HepG2 (cell line): ENCODE results near the gene UCK2. TPM values are rescaled to one million over a fixed set of nuclear protein-coding genes. Genes with fewer than 3 reads are reported as not detected.
A peak's percentile ranks its signal among the peaks of the same experiment; 100 is the strongest.

Experiments used
- CREM ChIP-seq, 2 experiments: sonication (generic) in 1 of 2; formaldehyde crosslinking in 1 of 2; IDR thresholded peaks; 2 replicates each; pipeline versions ENCODE4 v1.4.0 to v1.6.1; 2016 to 2020; ENCODE audit warnings: antibody characterized with exemption in 1 of 2, mild to moderate bottlenecking in 1 of 2, missing genetic modification reagents in 1 of 2
- JUN ChIP-seq: sonication (generic); formaldehyde crosslinking; IDR thresholded peaks from 2 replicates; pipeline ENCODE4 v1.4.0; 2020; ENCODE audit warnings: mild to moderate bottlenecking, missing genetic modification reagents
- KDM5B ChIP-seq: sonication (generic); formaldehyde crosslinking; IDR thresholded peaks from 2 replicates; pipeline ENCODE4 v1.4.0; 2020; ENCODE audit warnings: missing genetic modification reagents, mild to moderate bottlenecking, borderline replicate concordance
- KMT2B ChIP-seq: IDR thresholded peaks from 2 replicates; pipeline ENCODE4 v1.6.1; 2016; ENCODE audit warnings: missing genetic modification reagents, missing compliant biosample characterization
- MYNN ChIP-seq: sonication (generic); formaldehyde crosslinking; IDR thresholded peaks from 2 replicates; pipeline ENCODE4 v1.4.0; 2020; ENCODE audit warnings: mild to moderate bottlenecking, low read depth, missing genetic modification reagents
- NONO ChIP-seq, 2 experiments: fragments of 450-650 bp in 1 of 2; sonication (generic) in 1 of 2; formaldehyde crosslinking in 1 of 2; IDR thresholded peaks in 1 of 2; conservative IDR thresholded peaks in 1 of 2; 2 replicates each; pipeline versions ENCODE4 v1.6.1 to v1.8.0; 2017 to 2022; ENCODE audit warnings: mild to moderate bottlenecking in 1 of 2, missing genetic modification reagents in 1 of 2, moderate library complexity in 1 of 2
- NR1H2 ChIP-seq: sonication (generic); formaldehyde crosslinking; IDR thresholded peaks from 2 replicates; pipeline ENCODE4 v1.8.1; 2022; ENCODE audit warnings: low read depth, missing genetic modification reagents, borderline replicate concordance
- NR2F6 ChIP-seq, 2 experiments: IDR thresholded peaks; 2 replicates each; pipeline ENCODE4 v1.6.1; 2016; ENCODE audit warnings: antibody characterized with exemption in 1 of 2, mild to moderate bottlenecking in 1 of 2
- PHF20 ChIP-seq: sonication (generic); formaldehyde crosslinking; IDR thresholded peaks from 2 replicates; pipeline ENCODE4 v1.5.0; 2020; ENCODE audit warnings: mild to moderate bottlenecking, missing genetic modification reagents
- RARA ChIP-seq: IDR thresholded peaks from 2 replicates; pipeline ENCODE4 v1.6.1; 2016; ENCODE audit warnings: missing genetic modification reagents, missing compliant biosample characterization
- SALL1 ChIP-seq: sonication (generic); formaldehyde crosslinking; IDR thresholded peaks from 2 replicates; pipeline ENCODE4 v1.8.0; 2022; ENCODE audit warnings: mild to moderate bottlenecking, missing genetic modification reagents
- TP53 ChIP-seq: sonication (generic); formaldehyde crosslinking; conservative IDR thresholded peaks from 2 replicates; pipeline ENCODE4 v1.4.0; 2020; ENCODE audit warnings: missing genetic modification reagents
- YEATS4 ChIP-seq: sonication (generic); formaldehyde crosslinking; IDR thresholded peaks from 2 replicates; pipeline ENCODE4 v1.4.0; 2020; ENCODE audit warnings: missing genetic modification reagents, borderline replicate concordance
- ZNF12 ChIP-seq: sonication (generic); formaldehyde crosslinking; IDR thresholded peaks from 2 replicates; pipeline ENCODE4 v1.5.0; 2020; ENCODE audit warnings: missing genetic modification reagents
- ZNF350 ChIP-seq: sonication (generic); formaldehyde crosslinking; IDR thresholded peaks from 2 replicates; pipeline ENCODE4 v1.4.0; 2020; ENCODE audit warnings: mild to moderate bottlenecking, low read depth, missing genetic modification reagents, borderline replicate concordance
- ZNF354B ChIP-seq: sonication (generic); formaldehyde crosslinking; IDR thresholded peaks from 2 replicates; pipeline ENCODE4 v1.8.0; 2022; ENCODE audit warnings: mild to moderate bottlenecking, missing genetic modification reagents
- ZNF430 ChIP-seq: sonication (generic); formaldehyde crosslinking; IDR thresholded peaks from 2 replicates; pipeline ENCODE4 v1.9.0; 2021; ENCODE audit warnings: mild to moderate bottlenecking, missing genetic modification reagents
- polyA plus RNA-seq, 8 experiments: library from polyadenylated mRNA; depleted of rRNA in 3 of 8; stranded (reverse) in 7 of 8; unstranded in 1 of 8; fragments of >200 nt; fragmentation: Illumina TruSeq in 4 of 8; extraction: Trizol in 4 of 8; gene quantifications; 2 replicates each; pipeline versions ENCODE4 v1.2.1 to v1.2.3, GENCODE V29; 2011 to 2016; ENCODE audit warnings: low read depth in 4 of 8, missing spikeins in 1 of 8, mixed read lengths in 1 of 8; ENCODE audit not compliant: insufficient read depth in 1 of 8
- total RNA-seq, 5 experiments: library from RNA; depleted of rRNA; stranded (reverse); fragments of >200 nt; fragmentation: Illumina TruSeq; extraction: Trizol; gene quantifications; 2 replicates each; pipeline ENCODE4 v1.2.3, GENCODE V29; 2016; ENCODE audit warnings: low read depth in 1 of 5
- TF ChIP-seq, protein P1 (sequence below): sonication (generic); formaldehyde crosslinking; IDR thresholded peaks from 2 replicates; pipeline ENCODE4 v1.9.0; 2022; ENCODE audit warnings: missing genetic modification reagents, mild to moderate bottlenecking, borderline replicate concordance
- TF ChIP-seq, protein P2 (sequence below): IDR thresholded peaks from 2 replicates; pipeline ENCODE4 v1.6.1; 2016; ENCODE audit warnings: low read depth, borderline replicate concordance
- TF ChIP-seq, protein P3 (sequence below): sonication (generic); formaldehyde crosslinking; conservative IDR thresholded peaks from 2 replicates; pipeline ENCODE4 v1.4.0; 2020; ENCODE audit warnings: missing genetic modification reagents
- TF ChIP-seq, protein P4 (sequence below): sonication (generic); formaldehyde crosslinking; IDR thresholded peaks from 2 replicates; pipeline ENCODE4 v1.4.0; 2020; ENCODE audit warnings: mild to moderate bottlenecking, missing genetic modification reagents

UCK2 gene
- total and polyA plus RNA-seq, 2 of the 13 experiments (the other 11 are each of a cell fraction or from before 2014, with no cell fraction given): 64.3 to 78.0 TPM

DNA sequence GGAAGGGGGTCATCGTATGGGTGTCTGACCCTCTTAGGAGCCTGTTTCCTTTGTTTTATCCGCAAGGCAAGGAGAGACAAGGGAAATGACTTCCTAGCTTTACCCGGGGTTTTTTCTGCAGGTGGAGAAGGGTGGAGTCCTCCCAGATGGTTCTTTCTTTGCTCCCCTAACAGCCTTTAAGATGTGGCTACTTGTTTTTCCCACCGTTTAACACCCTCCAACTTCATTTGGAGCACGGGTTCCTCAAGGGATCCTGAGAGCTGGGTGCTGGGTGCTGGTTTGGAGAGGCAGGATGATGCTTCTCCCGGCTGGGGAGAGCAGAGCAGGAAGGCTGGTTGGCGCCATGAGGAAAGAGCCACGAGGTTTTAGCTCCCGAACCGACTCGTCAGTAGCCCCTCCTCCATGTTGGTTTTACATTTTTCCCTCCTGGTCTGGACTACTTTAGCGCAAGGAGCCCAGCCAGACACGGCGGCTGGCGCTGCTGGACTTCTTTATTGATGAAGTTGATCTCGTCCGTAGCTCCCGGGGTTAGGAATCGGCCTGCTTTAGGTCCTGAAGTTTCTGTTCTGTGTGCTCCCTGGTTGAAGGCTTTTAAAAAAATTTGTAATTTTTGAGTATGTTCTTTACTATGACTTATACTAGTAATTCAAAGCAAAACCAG is 1.4 kb downstream of the UCK2 start (continued):
- 0 out of 2 replicates have a peak, but pooled peaks have one; percentile 34 for TF ChIP-seq ZNF350
- TF ChIP-seq ZNF430 (CRISPR knock-in tag): peak; percentile 25; the same call in 1 of the 2 replicates
- no peak for TF ChIP-seq NONO (IDR thresholded peaks at IDR 0.05)
- 0 out of 2 replicates have a peak, but pooled peaks have one; percentile 10 for TF ChIP-seq NONO (CRISPR knock-in tag; conservative IDR thresholded peaks at IDR 0.05)
- peak; percentile 45; the same call in 1 of the 2 replicates for TF ChIP-seq ZNF12
- peak; percentile 49; the same call in 1 of the 2 replicates for TF ChIP-seq KDM5B
- TF ChIP-seq, protein P1, sequence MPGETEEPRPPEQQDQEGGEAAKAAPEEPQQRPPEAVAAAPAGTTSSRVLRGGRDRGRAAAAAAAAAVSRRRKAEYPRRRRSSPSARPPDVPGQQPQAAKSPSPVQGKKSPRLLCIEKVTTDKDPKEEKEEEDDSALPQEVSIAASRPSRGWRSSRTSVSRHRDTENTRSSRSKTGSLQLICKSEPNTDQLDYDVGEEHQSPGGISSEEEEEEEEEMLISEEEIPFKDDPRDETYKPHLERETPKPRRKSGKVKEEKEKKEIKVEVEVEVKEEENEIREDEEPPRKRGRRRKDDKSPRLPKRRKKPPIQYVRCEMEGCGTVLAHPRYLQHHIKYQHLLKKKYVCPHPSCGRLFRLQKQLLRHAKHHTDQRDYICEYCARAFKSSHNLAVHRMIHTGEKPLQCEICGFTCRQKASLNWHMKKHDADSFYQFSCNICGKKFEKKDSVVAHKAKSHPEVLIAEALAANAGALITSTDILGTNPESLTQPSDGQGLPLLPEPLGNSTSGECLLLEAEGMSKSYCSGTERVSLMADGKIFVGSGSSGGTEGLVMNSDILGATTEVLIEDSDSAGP (CRISPR knock-in tag): 0 out of 2 replicates have a peak, but pooled peaks have one; percentile 4
- TF ChIP-seq KMT2B (CRISPR knock-in tag): peak; percentile 23; the same call in 1 of the 2 replicates
- TF ChIP-seq RARA (CRISPR knock-in tag): 0 out of 2 replicates have a peak, but pooled peaks have one; percentile 13
- 0 out of 2 replicates have a peak, but pooled peaks have one; percentile 31 for TF ChIP-seq JUN (CRISPR knock-in tag)
- TF ChIP-seq ZNF354B: no peak
- no peak for TF ChIP-seq NR1H2
- TF ChIP-seq SALL1 (CRISPR knock-in tag): peak; percentile 49
- TF ChIP-seq NR2F6 (IDR thresholded peaks at IDR 0.05): peak; percentile 13; the same call in 1 of the 2 replicates
- TF ChIP-seq NR2F6 (CRISPR knock-in tag; IDR thresholded peaks at IDR 0.05): no peak
- TF ChIP-seq, protein P2, sequence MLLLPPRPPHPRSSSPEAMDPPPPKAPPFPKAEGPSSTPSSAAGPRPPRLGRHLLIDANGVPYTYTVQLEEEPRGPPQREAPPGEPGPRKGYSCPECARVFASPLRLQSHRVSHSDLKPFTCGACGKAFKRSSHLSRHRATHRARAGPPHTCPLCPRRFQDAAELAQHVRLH: peak; percentile 48; the same call in 1 of the 2 replicates
- TF ChIP-seq PHF20 (CRISPR knock-in tag): no peak
- TF ChIP-seq, protein P3, sequence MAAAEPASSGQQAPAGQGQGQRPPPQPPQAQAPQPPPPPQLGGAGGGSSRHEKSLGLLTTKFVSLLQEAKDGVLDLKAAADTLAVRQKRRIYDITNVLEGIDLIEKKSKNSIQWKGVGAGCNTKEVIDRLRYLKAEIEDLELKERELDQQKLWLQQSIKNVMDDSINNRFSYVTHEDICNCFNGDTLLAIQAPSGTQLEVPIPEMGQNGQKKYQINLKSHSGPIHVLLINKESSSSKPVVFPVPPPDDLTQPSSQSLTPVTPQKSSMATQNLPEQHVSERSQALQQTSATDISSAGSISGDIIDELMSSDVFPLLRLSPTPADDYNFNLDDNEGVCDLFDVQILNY (CRISPR knock-in tag): peak; percentile 40; the same call in 1 of the 2 replicates
- TF ChIP-seq TP53 (CRISPR knock-in tag): no peak
- TF ChIP-seq YEATS4 (CRISPR knock-in tag): peak; percentile 88
- TF ChIP-seq CREM (IDR thresholded peaks at IDR 0.05): peak; percentile 41; the same call in 1 of the 2 replicates
- TF ChIP-seq CREM (CRISPR knock-in tag; IDR thresholded peaks at IDR 0.05): no peak
- no peak for TF ChIP-seq MYNN
- TF ChIP-seq, protein P4, sequence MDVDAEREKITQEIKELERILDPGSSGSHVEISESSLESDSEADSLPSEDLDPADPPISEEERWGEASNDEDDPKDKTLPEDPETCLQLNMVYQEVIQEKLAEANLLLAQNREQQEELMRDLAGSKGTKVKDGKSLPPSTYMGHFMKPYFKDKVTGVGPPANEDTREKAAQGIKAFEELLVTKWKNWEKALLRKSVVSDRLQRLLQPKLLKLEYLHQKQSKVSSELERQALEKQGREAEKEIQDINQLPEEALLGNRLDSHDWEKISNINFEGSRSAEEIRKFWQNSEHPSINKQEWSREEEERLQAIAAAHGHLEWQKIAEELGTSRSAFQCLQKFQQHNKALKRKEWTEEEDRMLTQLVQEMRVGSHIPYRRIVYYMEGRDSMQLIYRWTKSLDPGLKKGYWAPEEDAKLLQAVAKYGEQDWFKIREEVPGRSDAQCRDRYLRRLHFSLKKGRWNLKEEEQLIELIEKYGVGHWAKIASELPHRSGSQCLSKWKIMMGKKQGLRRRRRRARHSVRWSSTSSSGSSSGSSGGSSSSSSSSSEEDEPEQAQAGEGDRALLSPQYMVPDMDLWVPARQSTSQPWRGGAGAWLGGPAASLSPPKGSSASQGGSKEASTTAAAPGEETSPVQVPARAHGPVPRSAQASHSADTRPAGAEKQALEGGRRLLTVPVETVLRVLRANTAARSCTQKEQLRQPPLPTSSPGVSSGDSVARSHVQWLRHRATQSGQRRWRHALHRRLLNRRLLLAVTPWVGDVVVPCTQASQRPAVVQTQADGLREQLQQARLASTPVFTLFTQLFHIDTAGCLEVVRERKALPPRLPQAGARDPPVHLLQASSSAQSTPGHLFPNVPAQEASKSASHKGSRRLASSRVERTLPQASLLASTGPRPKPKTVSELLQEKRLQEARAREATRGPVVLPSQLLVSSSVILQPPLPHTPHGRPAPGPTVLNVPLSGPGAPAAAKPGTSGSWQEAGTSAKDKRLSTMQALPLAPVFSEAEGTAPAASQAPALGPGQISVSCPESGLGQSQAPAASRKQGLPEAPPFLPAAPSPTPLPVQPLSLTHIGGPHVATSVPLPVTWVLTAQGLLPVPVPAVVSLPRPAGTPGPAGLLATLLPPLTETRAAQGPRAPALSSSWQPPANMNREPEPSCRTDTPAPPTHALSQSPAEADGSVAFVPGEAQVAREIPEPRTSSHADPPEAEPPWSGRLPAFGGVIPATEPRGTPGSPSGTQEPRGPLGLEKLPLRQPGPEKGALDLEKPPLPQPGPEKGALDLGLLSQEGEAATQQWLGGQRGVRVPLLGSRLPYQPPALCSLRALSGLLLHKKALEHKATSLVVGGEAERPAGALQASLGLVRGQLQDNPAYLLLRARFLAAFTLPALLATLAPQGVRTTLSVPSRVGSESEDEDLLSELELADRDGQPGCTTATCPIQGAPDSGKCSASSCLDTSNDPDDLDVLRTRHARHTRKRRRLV (CRISPR knock-in tag): 0 out of 2 replicates have a peak, but pooled peaks have one; percentile 51
